ENCODE data around the gene FOXJ2.
"Not testable (repeated sequence)": the region's sequence is repeated elsewhere in the genome, so short reads cannot be mapped to it uniquely, and the experiment has no call there.

Gene FOXJ2

DNA sequence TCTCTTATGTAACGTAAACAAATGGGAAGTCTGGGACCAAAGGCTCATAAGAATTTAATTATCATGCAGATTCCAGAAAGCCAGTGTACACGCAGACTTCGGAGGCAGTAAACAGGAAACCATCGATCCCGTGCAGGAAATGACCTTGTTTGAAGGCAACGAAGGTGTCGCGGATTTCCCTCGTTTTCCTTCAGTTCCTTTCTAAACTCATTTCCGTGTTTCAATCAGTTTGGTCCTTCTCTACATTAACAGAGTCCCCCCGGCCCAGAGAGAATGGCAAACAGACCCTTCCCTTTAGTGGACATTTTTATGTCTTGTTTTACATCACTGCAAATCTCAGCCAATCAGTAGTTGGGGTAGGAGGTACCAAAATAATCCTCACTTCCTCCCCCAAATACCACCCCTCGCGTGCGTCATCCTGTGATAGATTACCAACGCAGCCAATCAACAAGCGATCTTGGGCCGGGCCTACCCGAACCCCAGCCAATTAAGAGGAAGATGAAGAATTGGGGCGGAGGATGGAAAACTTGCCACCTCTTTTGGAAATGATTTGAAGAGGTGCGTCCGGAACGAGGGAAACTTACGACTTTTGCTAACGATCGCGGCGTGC, 6.1 kb upstream of the FOXJ2 start:
- peak; percentile 97 for DNase-seq (ENCODE audit: low read depth, low spot score)
- H3K4me3 ChIP-seq = peak overlapping the region; percentile 84
- peak overlapping the region; percentile 98 for H3K27ac ChIP-seq
- H3K9ac ChIP-seq (ENCODE audit: insufficient read length) = peak overlapping the region; percentile 87
- no peaks in the 10 kb centered on the region for H3K9me3 ChIP-seq (ENCODE audit: low read depth, low read length)
- no peak for TF ChIP-seq EZH2 (IDR thresholded peaks at IDR 0.05)
- peak; percentile 78 for TF ChIP-seq POLR2AphosphoS5 (IDR thresholded peaks at IDR 0.05; ENCODE audit: borderline replicate concordance, low read depth, low read length)
- peak; percentile 99 for TF ChIP-seq FOXP2 (optimal IDR thresholded peaks at IDR 0.05; ENCODE audit: control extremely low read depth, extremely low read length, insufficient read depth)
- H3K36me3 ChIP-seq (ENCODE audit: insufficient read depth, low read length) = no peaks in the 10 kb centered on the region

GRCh38 chr12:8027856-8028255, 4.7 kb upstream of the FOXJ2 start:
- H3K36me3 ChIP-seq (ENCODE audit: insufficient read depth, low read length) = no peaks in the 10 kb centered on the region
- peak overlapping the region; percentile 98 for H3K27ac ChIP-seq
- DNase-seq (ENCODE audit: low read depth, low spot score) = no peak
- no peak overlapping the region for H3K9ac ChIP-seq (ENCODE audit: insufficient read length)
- H3K9me3 ChIP-seq (ENCODE audit: low read depth, low read length) = no peaks in the 10 kb centered on the region
- no peak for TF ChIP-seq POLR2AphosphoS5 (IDR thresholded peaks at IDR 0.05; ENCODE audit: borderline replicate concordance, low read depth, low read length)
- no peak for TF ChIP-seq EZH2 (IDR thresholded peaks at IDR 0.05)
- no peak for TF ChIP-seq FOXP2 (optimal IDR thresholded peaks at IDR 0.05; ENCODE audit: control extremely low read depth, extremely low read length, insufficient read depth)
- H3K4me3 ChIP-seq = peak overlapping the region; percentile 84; the same call in 1 of the 2 replicates

- Histone ChIP-seq H3K27ac (no peak overlapping the region), H3K4me3 (no peak overlapping the region), H3K36me3 (ENCODE audit: insufficient read depth, low read length) (no peaks in the 10 kb centered on the region), H3K9me3 (ENCODE audit: low read depth, low read length) (no peaks in the 10 kb centered on the region), H3K9ac (ENCODE audit: insufficient read length) (no peak overlapping the region)
- DNase-seq (ENCODE audit: low read depth, low spot score) = no peak
- TF ChIP-seq POLR2AphosphoS5 (IDR thresholded peaks at IDR 0.05; ENCODE audit: borderline replicate concordance, low read depth, low read length) (no peak), FOXP2 (optimal IDR thresholded peaks at IDR 0.05; ENCODE audit: control extremely low read depth, extremely low read length, insufficient read depth) (no peak), EZH2 (IDR thresholded peaks at IDR 0.05) (no peak)
Observed at GRCh38 chr12:8028267-8028666, 4.2 kb upstream of the FOXJ2 start.

GRCh38 chr12:8030189-8030588, 2.3 kb upstream of the FOXJ2 start:
- no peak overlapping the region for H3K9ac ChIP-seq (ENCODE audit: insufficient read length)

DNA sequence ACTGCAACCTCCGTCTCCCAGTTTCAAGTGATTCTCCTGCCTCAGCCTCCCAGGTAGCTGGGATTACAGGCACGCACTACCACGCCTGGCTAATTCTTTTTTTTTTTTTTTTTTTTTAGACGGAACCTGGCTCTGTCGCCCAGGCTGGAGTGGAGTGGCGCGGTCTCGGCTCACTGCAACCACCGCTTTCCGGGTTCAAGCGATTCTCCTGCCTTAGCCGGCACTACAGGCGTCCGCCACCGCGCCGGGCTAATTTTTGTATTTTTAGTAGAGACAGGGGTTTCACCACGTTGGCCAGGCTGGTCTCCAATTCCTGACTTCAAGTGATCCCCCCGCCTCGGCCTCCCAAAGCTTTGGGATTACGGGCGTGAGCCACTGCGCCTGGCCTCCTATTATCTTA, 1.5 kb upstream of the FOXJ2 start:
- not testable (repeated sequence) for H3K9ac ChIP-seq (ENCODE audit: insufficient read length); DNase-seq (ENCODE audit: low read depth, low spot score); H3K27ac ChIP-seq; H3K4me3 ChIP-seq; H3K9me3 ChIP-seq (ENCODE audit: low read depth, low read length); H3K36me3 ChIP-seq (ENCODE audit: insufficient read depth, low read length)

More at GRCh38 chr12:8030189-8030588, 2.3 kb upstream of the FOXJ2 start:
- DNase-seq (ENCODE audit: low read depth, low spot score) = no peak
- Histone ChIP-seq H3K9me3 (ENCODE audit: low read depth, low read length) (no peaks in the 10 kb centered on the region), H3K27ac (no peak overlapping the region), H3K36me3 (ENCODE audit: insufficient read depth, low read length) (no peaks in the 10 kb centered on the region), H3K4me3 (no peak overlapping the region)
- TF ChIP-seq FOXP2 (optimal IDR thresholded peaks at IDR 0.05; ENCODE audit: control extremely low read depth, extremely low read length, insufficient read depth) (no peak), EZH2 (IDR thresholded peaks at IDR 0.05) (no peak), POLR2AphosphoS5 (IDR thresholded peaks at IDR 0.05; ENCODE audit: borderline replicate concordance, low read depth, low read length) (no peak)

DNA sequence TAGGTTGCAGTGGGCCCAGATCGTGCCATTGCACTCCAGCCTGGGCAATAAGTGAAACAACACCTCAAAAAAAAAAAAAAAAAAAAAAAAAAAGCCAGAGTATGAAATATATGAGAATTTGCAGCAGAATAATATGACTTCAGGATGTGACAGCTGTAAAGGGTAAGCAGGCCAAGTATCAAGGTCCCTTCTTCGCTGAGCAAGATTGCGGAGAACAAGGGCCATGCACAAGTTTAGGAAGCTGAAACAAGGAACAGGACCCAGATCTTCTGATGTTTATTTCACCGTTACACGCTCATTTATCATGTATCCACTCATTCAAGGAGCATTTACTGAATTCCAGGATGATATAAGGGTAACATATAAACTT, 659 bp upstream of the FOXJ2 start:
- DNase-seq (ENCODE audit: low read depth, low spot score) = no peak
- H3K4me3 ChIP-seq = peak overlapping the region; percentile 96
- no peaks in the 10 kb centered on the region for H3K9me3 ChIP-seq (ENCODE audit: low read depth, low read length)
- no peaks in the 10 kb centered on the region for H3K36me3 ChIP-seq (ENCODE audit: insufficient read depth, low read length)
- TF ChIP-seq FOXP2 (optimal IDR thresholded peaks at IDR 0.05; ENCODE audit: control extremely low read depth, extremely low read length, insufficient read depth) (no peak), EZH2 (IDR thresholded peaks at IDR 0.05) (no peak), POLR2AphosphoS5 (IDR thresholded peaks at IDR 0.05; ENCODE audit: borderline replicate concordance, low read depth, low read length) (no peak)
- H3K27ac ChIP-seq = no peak overlapping the region
- H3K9ac ChIP-seq (ENCODE audit: insufficient read length) = peak overlapping the region; percentile 95

GRCh38 chr12:8033153-8034044, 883 bp downstream of the FOXJ2 start:
- TF ChIP-seq FOXP2 (optimal IDR thresholded peaks at IDR 0.05; ENCODE audit: control extremely low read depth, extremely low read length, insufficient read depth) (no peak), POLR2AphosphoS5 (IDR thresholded peaks at IDR 0.05; ENCODE audit: borderline replicate concordance, low read depth, low read length) (peak; percentile 85)
- Histone ChIP-seq H3K27ac (peak overlapping the region; percentile 82), H3K9me3 (ENCODE audit: low read depth, low read length) (no peaks in the 10 kb centered on the region), H3K4me3 (peak overlapping the region; percentile 96), H3K9ac (ENCODE audit: insufficient read length) (peak overlapping the region; percentile 95), H3K36me3 (ENCODE audit: insufficient read depth, low read length) (no peaks in the 10 kb centered on the region)
- DNase-seq (ENCODE audit: low read depth, low spot score) = no peak

DNA sequence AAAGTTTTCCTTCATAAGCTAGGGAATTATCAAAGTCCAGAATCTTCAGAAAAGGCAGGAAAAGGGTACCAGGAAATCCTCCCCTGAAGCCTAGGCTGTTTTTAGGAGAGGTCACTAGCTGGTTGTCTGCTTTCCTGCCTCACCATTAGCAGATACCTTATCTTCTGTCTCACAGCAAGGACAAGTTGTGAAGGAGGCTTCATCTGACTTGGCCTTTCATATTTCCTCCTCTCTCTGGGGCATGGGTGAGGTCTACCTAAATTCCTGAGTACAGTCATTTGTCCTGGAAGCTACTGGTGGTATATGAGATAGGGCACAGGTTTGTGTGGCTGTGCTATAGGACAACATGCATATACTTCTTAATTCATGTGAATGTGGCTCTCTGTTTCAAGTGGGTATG, 2.3 kb downstream of the FOXJ2 start:
- DNase-seq (ENCODE audit: low read depth, low spot score) = no peak
- Histone ChIP-seq H3K27ac (0 out of 2 replicates have a peak overlapping the region, but pooled peaks have one; percentile 29), H3K9ac (ENCODE audit: insufficient read length) (no peak overlapping the region), H3K4me3 (no peak overlapping the region), H3K36me3 (ENCODE audit: insufficient read depth, low read length) (no peaks in the 10 kb centered on the region), H3K9me3 (ENCODE audit: low read depth, low read length) (no peaks in the 10 kb centered on the region)
- TF ChIP-seq FOXP2 (optimal IDR thresholded peaks at IDR 0.05; ENCODE audit: control extremely low read depth, extremely low read length, insufficient read depth) (no peak), EZH2 (IDR thresholded peaks at IDR 0.05) (no peak), POLR2AphosphoS5 (IDR thresholded peaks at IDR 0.05; ENCODE audit: borderline replicate concordance, low read depth, low read length) (no peak)

All from SK-N-MC (cell line).